ENCODE data around the gene MLH1.

Gene MLH1

DNA sequence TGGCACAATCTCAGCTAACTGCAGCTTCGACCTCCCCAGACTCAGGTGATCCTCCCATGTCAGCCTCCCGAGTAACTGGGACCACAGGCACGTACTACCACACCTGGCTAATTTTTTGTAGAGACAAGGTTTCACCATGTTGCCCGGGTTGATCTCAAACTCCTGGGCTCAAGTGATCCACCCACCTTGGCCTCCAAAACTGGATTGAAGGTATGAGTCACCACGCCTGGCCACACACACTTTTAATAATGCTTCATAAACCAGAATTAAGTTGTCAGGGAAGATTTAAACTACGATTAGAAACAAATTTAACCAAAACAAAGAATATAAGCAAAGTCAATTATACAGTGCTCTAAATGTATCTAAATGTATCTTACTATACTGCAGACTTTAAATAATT is 93.6 kb downstream of the MLH1 start:
- no peaks in the 10 kb centered on the region for H3K27me3 ChIP-seq (ENCODE audit: control insufficient read depth, insufficient read depth, low read length)
- peaks cover 6% of the 10 kb centered on the region for H3K79me2 ChIP-seq
- peaks cover 1% of the 10 kb centered on the region for H3K4me1 ChIP-seq
- no peaks in the 10 kb centered on the region for H3K36me3 ChIP-seq (ENCODE audit: control insufficient read depth, insufficient read depth, low read length)
- H3K9ac ChIP-seq: no peak overlapping the region
- H3K4me3 ChIP-seq (ENCODE audit: low read depth, low read length): no peak overlapping the region
- H2AFZ ChIP-seq: no peak overlapping the region
- no peaks in the 10 kb centered on the region for H3K9me3 ChIP-seq (ENCODE audit: control insufficient read depth, low read length)
- no peak overlapping the region for H3K4me2 ChIP-seq (ENCODE audit: low read length)
- no peak overlapping the region for H3K27ac ChIP-seq
- TF ChIP-seq, protein P1, sequence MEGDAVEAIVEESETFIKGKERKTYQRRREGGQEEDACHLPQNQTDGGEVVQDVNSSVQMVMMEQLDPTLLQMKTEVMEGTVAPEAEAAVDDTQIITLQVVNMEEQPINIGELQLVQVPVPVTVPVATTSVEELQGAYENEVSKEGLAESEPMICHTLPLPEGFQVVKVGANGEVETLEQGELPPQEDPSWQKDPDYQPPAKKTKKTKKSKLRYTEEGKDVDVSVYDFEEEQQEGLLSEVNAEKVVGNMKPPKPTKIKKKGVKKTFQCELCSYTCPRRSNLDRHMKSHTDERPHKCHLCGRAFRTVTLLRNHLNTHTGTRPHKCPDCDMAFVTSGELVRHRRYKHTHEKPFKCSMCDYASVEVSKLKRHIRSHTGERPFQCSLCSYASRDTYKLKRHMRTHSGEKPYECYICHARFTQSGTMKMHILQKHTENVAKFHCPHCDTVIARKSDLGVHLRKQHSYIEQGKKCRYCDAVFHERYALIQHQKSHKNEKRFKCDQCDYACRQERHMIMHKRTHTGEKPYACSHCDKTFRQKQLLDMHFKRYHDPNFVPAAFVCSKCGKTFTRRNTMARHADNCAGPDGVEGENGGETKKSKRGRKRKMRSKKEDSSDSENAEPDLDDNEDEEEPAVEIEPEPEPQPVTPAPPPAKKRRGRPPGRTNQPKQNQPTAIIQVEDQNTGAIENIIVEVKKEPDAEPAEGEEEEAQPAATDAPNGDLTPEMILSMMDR (IDR thresholded peaks at IDR 0.05): no peak

DNA sequence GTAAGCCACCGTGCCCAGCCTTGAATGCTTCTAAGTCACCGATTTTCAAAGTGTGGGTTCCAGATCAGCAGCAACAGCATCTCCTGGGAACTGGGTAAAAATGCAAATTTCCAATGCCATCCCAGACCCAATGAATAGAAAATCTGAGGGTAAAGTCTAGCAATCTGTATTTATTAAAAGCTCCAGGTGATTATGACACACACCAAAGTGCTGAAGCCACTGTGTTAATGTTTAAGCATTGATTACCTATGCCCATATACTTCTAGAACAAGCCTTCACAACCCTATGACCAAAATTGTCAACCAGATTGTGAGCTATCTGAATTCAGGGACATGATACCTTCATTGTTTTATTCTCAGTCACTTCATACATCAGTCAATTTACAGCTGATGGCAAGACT is 94.6 kb downstream of the MLH1 start:
- Histone ChIP-seq H2AFZ (no peak overlapping the region), H3K27me3 (ENCODE audit: control insufficient read depth, insufficient read depth, low read length) (no peaks in the 10 kb centered on the region), H3K4me2 (ENCODE audit: low read length) (no peak overlapping the region), H3K79me2 (peaks cover 6% of the 10 kb centered on the region), H3K4me1 (no peaks in the 10 kb centered on the region), H3K27ac (no peak overlapping the region), H3K36me3 (ENCODE audit: control insufficient read depth, insufficient read depth, low read length) (no peaks in the 10 kb centered on the region), H3K4me3 (ENCODE audit: low read depth, low read length) (no peak overlapping the region), H3K9me3 (ENCODE audit: control insufficient read depth, low read length) (no peaks in the 10 kb centered on the region), H3K9ac (no peak overlapping the region)
- TF ChIP-seq, protein P1 (IDR thresholded peaks at IDR 0.05): no peak

DNA sequence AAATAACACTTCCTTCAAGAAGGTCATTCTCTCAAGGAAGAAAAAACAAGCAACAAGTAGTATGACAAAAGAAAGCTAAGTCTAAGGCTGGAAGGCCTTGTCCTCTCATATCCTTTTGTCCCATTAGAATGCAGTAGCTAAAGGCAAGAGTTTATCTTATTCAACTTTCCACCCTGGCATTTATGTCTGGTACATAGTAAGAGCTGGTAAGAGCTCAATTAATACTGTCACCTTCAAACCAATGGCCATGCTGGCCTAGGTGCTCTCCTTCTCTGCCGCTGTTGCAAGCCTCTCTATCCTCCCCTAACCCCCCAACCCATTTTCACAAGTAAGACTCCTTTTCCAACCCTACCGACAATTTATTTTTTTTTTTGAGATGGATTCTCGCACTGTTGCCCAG is 99.2 kb downstream of the MLH1 start:
- H3K27me3 ChIP-seq (ENCODE audit: control insufficient read depth, insufficient read depth, low read length): no peaks in the 10 kb centered on the region
- H3K9me3 ChIP-seq (ENCODE audit: control insufficient read depth, low read length): no peaks in the 10 kb centered on the region
- H3K9ac ChIP-seq: no peak overlapping the region
- TF ChIP-seq, protein P1 (IDR thresholded peaks at IDR 0.05): no peak
- H3K36me3 ChIP-seq (ENCODE audit: control insufficient read depth, insufficient read depth, low read length): no peaks in the 10 kb centered on the region
- no peaks in the 10 kb centered on the region for H3K79me2 ChIP-seq
- no peak overlapping the region for H3K4me3 ChIP-seq (ENCODE audit: low read depth, low read length)
- H3K27ac ChIP-seq: no peak overlapping the region
- no peak overlapping the region for H3K4me2 ChIP-seq (ENCODE audit: low read length)
- no peak overlapping the region for H2AFZ ChIP-seq
- H3K4me1 ChIP-seq: peaks cover 17% of the 10 kb centered on the region

DNA sequence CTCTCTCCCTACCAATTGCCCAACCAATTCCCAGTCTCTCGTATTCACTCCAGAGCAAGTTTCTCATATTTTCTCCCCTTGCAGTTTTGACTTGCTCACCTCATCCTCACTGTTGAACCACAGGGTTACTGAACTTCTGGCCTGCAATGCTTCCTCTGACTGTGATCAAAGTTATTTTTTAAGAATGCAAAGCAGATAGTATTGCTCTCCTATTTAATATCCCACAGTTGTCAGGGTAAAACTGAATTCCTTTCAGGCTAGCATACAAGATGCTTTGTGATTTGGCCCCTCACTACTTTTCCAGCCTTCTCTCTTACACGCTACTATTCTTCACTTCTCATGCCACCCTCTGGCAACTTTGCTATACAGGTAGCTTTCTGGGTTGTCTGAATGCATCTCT is 100.2 kb downstream of the MLH1 start:
- Histone ChIP-seq H3K4me2 (ENCODE audit: low read length) (no peak overlapping the region), H3K27me3 (ENCODE audit: control insufficient read depth, insufficient read depth, low read length) (no peaks in the 10 kb centered on the region), H3K9ac (no peak overlapping the region), H3K4me1 (peaks cover 17% of the 10 kb centered on the region), H3K36me3 (ENCODE audit: control insufficient read depth, insufficient read depth, low read length) (no peaks in the 10 kb centered on the region), H3K9me3 (ENCODE audit: control insufficient read depth, low read length) (no peaks in the 10 kb centered on the region), H3K79me2 (no peaks in the 10 kb centered on the region), H2AFZ (no peak overlapping the region), H3K27ac (peak overlapping the region; percentile 70), H3K4me3 (ENCODE audit: low read depth, low read length) (no peak overlapping the region)
- TF ChIP-seq, protein P1 (IDR thresholded peaks at IDR 0.05): no peak

DNA sequence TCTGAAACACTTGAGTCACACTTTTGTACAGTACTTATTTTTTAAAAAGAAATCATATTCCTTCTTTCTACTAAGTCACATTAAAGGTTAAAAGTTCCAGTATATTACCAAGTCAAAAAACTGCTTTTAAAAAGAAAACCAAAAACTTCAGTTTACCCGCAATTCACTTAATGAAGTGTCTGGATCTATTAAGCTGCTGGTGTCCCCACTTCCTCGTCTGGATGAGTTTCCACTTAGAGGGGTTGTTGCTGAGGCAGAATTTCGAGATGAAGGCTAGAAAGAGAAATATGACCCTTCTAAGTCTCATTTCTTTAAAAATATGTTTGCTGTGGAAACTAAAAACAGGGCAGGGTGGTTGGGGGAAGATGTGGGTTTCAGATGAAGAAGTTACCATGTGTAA is 101.3 kb downstream of the MLH1 start:
- Histone ChIP-seq H3K4me2 (ENCODE audit: low read length) (no peak overlapping the region), H3K4me3 (ENCODE audit: low read depth, low read length) (no peak overlapping the region), H3K79me2 (no peaks in the 10 kb centered on the region), H2AFZ (no peak overlapping the region), H3K27ac (peak overlapping the region; percentile 70), H3K9me3 (ENCODE audit: control insufficient read depth, low read length) (no peaks in the 10 kb centered on the region), H3K9ac (no peak overlapping the region), H3K4me1 (peaks cover 17% of the 10 kb centered on the region), H3K36me3 (ENCODE audit: control insufficient read depth, insufficient read depth, low read length) (no peaks in the 10 kb centered on the region), H3K27me3 (ENCODE audit: control insufficient read depth, insufficient read depth, low read length) (no peaks in the 10 kb centered on the region)
- TF ChIP-seq, protein P1 (IDR thresholded peaks at IDR 0.05): no peak
